ENCODE measurements around the gene WAC. TPM values are rescaled to one million over a fixed set of nuclear protein-coding genes. Genes with fewer than 3 reads are reported as not detected.
A peak's percentile ranks its signal among the peaks of the same experiment; 100 is the strongest.

WAC gene
- total and polyA plus RNA-seq, 2 of the 13 experiments (the other 11 are each of a cell fraction or from before 2014, with no cell fraction given) = 69.1 to 96.2 TPM

- TF ChIP-seq PRMT3 (CRISPR knock-in tag; IDR thresholded peaks at IDR 0.05; ENCODE audit: borderline replicate concordance, low read depth) (0 out of 2 replicates have a peak, but pooled peaks have one; percentile 41), FOXO4 (CRISPR knock-in tag; conservative IDR thresholded peaks at IDR 0.05) (no peak), ZNF251 (CRISPR knock-in tag; IDR thresholded peaks at IDR 0.05) (no peak), ZBED4 (CRISPR knock-in tag; IDR thresholded peaks at IDR 0.05; ENCODE audit: borderline replicate concordance) (no peak), ZNF790 (CRISPR knock-in tag; IDR thresholded peaks at IDR 0.05; ENCODE audit: borderline replicate concordance) (peak; percentile 72; the same call in 1 of the 2 replicates), MED13 (CRISPR knock-in tag; IDR thresholded peaks at IDR 0.05) (no peak), IRF2 (CRISPR knock-in tag; IDR thresholded peaks at IDR 0.05) (peak; percentile 63), HNF4A (CRISPR knock-in tag; IDR thresholded peaks at IDR 0.05) (no peak), MTF2 (CRISPR knock-in tag; IDR thresholded peaks at IDR 0.05; ENCODE audit: borderline replicate concordance) (no peak), ZBTB43 (CRISPR knock-in tag; conservative IDR thresholded peaks at IDR 0.05) (no peak; the same call in 1 of the 2 replicates), NCOA1 (CRISPR knock-in tag; IDR thresholded peaks at IDR 0.05) (peak; percentile 70; the same call in 1 of the 2 replicates), ZFP41 (CRISPR knock-in tag; IDR thresholded peaks at IDR 0.05; ENCODE audit: borderline replicate concordance) (no peak), STAT5B (CRISPR knock-in tag; IDR thresholded peaks at IDR 0.05) (no peak), TCF7L2 (IDR thresholded peaks at IDR 0.05; ENCODE audit: low read depth, low read length) (no peak), PHF20 (CRISPR knock-in tag; IDR thresholded peaks at IDR 0.05) (peak; percentile 82), NCOR1 (IDR thresholded peaks at IDR 0.05; ENCODE audit: borderline replicate concordance, low read length) (no peak), ZFP91 (CRISPR knock-in tag; IDR thresholded peaks at IDR 0.05; ENCODE audit: borderline replicate concordance) (peak; percentile 81; the same call in 1 of the 2 replicates), HNRNPLL (IDR thresholded peaks at IDR 0.05; ENCODE audit: low read depth, low read length, poor library complexity, severe bottlenecking) (peak; percentile 83), ATF1 (CRISPR knock-in tag; IDR thresholded peaks at IDR 0.05) (no peak), BRD4 (CRISPR knock-in tag; IDR thresholded peaks at IDR 0.05) (no peak), NR0B2 (CRISPR knock-in tag; IDR thresholded peaks at IDR 0.05) (no peak)
These were observed at the start of gene WAC (continued) for GRCh38 chr10:28532337-28533185.
